GM12878 (cell line): ENCODE measurements around the gene WBP2NL. TPM values are rescaled to one million over a fixed set of nuclear protein-coding genes. Genes with fewer than 3 reads are reported as not detected.
"Not testable (repeated sequence)": the region's sequence is repeated elsewhere in the genome, so short reads cannot be mapped to it uniquely, and the experiment has no call there.

Experiments used
- ATAC-seq: fragments of 200-7000 bp; cut with Tn5 transposase; 3 replicates; pipeline ENCODE4 v1.9.1; 2020; ENCODE audit warnings: mild to moderate bottlenecking, moderate library complexity
- BruUV-seq: library from RNA; stranded (reverse); fragments of 400-500 nt; replicated peaks from 2 replicates; lab custom pipeline; 2021; lab: Mats Ljungman, UMichigan
- CTCF ChIA-PET: fragments of 300-600 bp; sonication (Branson Sonifier 250); formaldehyde crosslinking; extraction: SDS; loops from one replicate; lab custom pipeline; 2021; ENCODE audit warnings: inconsistent platforms; lab: Yijun Ruan, JAX
- POLR2A ChIA-PET: fragments of 350-600 bp; formaldehyde crosslinking; extraction: SDS; loops from one replicate; lab custom pipeline; 2021; ENCODE audit warnings: inconsistent platforms; lab: Charles Lee
- RAD21 ChIA-PET: fragments of 300-600 bp; sonication (Branson Sonifier 250); formaldehyde crosslinking; loops from one replicate; lab custom pipeline; 2023; ENCODE audit warnings: antibody characterized with exemption; ENCODE audit not compliant: unreplicated experiment; lab: Charles Lee
- SMC1A ChIA-PET: fragments of 300-600 bp; sonication (Branson Sonifier 250); formaldehyde crosslinking; loops from one replicate; lab custom pipeline; 2023; ENCODE audit not compliant: unreplicated experiment, uncharacterized antibody; lab: Charles Lee
- DNase-seq: peaks from one replicate; pipeline ENCODE4 v3.0.0-alpha.2; 2011; ENCODE audit warnings: low read depth, low spot score
- FAIRE-seq: peaks from 3 replicates; lab custom pipeline; 2011; peaks lifted over from hg19 to GRCh38; lab: Jason Lieb, UNC
- H2AFZ ChIP-seq: 2 replicates; pipeline ENCODE4 v1.6.0; 2011; ENCODE audit warnings: low read depth, low read length, control low read depth; ENCODE audit not compliant: control insufficient read depth
- H3K27ac ChIP-seq: 2 replicates; pipeline ENCODE4 v1.5.1; 2011; ENCODE audit warnings: control low read depth; ENCODE audit not compliant: control insufficient read depth, insufficient read depth
- H3K27me3 ChIP-seq, 2 experiments: replicated peaks in 1 of 2; 2 replicates each; pipeline versions ENCODE4 v1.6.0 to v1.6.1; 2011; ENCODE audit warnings: low read length in 1 of 2; ENCODE audit not compliant: control insufficient read depth in 2 of 2, insufficient read depth in 2 of 2
- H3K36me3 ChIP-seq, 2 experiments: 2 replicates each; pipeline ENCODE4 v1.5.1; 2011; ENCODE audit warnings: low read length in 1 of 2; ENCODE audit not compliant: control insufficient read depth in 2 of 2, insufficient read depth in 2 of 2
- H3K4me1 ChIP-seq: 2 replicates; pipeline ENCODE4 v1.6.1; 2011; ENCODE audit warnings: mild to moderate bottlenecking, low read length, moderate library complexity, mixed read lengths; ENCODE audit not compliant: control insufficient read depth, insufficient read depth
- H3K4me2 ChIP-seq: 2 replicates; pipeline ENCODE4 v1.6.0; 2011; ENCODE audit warnings: control low read depth; ENCODE audit not compliant: control insufficient read depth, insufficient read depth
- H3K4me3 ChIP-seq: fragments of 200-600 bp; sonication (generic); 2 replicates; pipeline ENCODE4 v1.5.1; 2016
- H3K79me2 ChIP-seq: 2 replicates; pipeline ENCODE4 v1.6.0; 2011; ENCODE audit warnings: low read length; ENCODE audit not compliant: control insufficient read depth, insufficient read depth
- H3K9ac ChIP-seq: 2 replicates; pipeline ENCODE4 v1.8.0; 2011; ENCODE audit warnings: low read length, control low read depth, mixed read lengths; ENCODE audit not compliant: control insufficient read depth, insufficient read depth
- H3K9me3 ChIP-seq: replicated peaks from 3 replicates; pipeline ENCODE4 v1.5.1; 2011; ENCODE audit warnings: mild to moderate bottlenecking, low read length; ENCODE audit not compliant: control insufficient read depth, insufficient read depth
- H4K20me1 ChIP-seq: 2 replicates; pipeline ENCODE4 v1.6.0; 2011; ENCODE audit not compliant: control insufficient read depth, insufficient read depth
- HDGF ChIP-seq: fragments of 450-650 bp; IDR thresholded peaks from 2 replicates; pipeline ENCODE4 v1.6.1; 2016; ENCODE audit warnings: antibody characterized with exemption
- MLLT1 ChIP-seq: fragments of 450-650 bp; IDR thresholded peaks from 2 replicates; pipeline ENCODE4 v1.6.1; 2016; ENCODE audit warnings: mild to moderate bottlenecking
- PKNOX1 ChIP-seq: fragments of 450-650 bp; IDR thresholded peaks from 2 replicates; pipeline ENCODE4 v1.6.1; 2016; ENCODE audit warnings: mild to moderate bottlenecking
- WGBS: methylation state at CpG from one replicate; pipeline ENCODE4 v1.1.6; 2016; ENCODE audit warnings: low lambda C conversion rate; ENCODE audit not compliant: insufficient replicate concordance, insufficient coverage; ENCODE audit errors: missing lambda C conversion rate; 5-methylcytosine and 5-hydroxymethylcytosine counted together
- in situ Hi-C: fragments of 300-500 bp; cut with MboI; formaldehyde crosslinking; loops from 9 replicates; pipeline ENCODE4 v1.14.3; 2018; ENCODE audit warnings: mixed read lengths
- intact Hi-C: fragments of 100-400 bp; cut with micrococcal nuclease; formaldehyde crosslinking; loops from one replicate; pipeline ENCODE4 v1.14.2; 2022; ENCODE audit not compliant: unreplicated experiment
- polyA plus RNA-seq, 11 experiments: library from polyadenylated mRNA; depleted of rRNA in 4 of 11; unstranded in 6 of 11; stranded (reverse) in 5 of 11; fragments of >200 nt; fragmentation: Nextera tagmentation in 4 of 11; fragmentation: Illumina TruSeq in 1 of 11; extraction: Ambion mirVana in 4 of 11; extraction: Trizol in 1 of 11; gene quantifications; 1 replicate in 1 of 11; 2 replicates in 10 of 11; pipeline versions ENCODE4 v1.2.1 to v1.2.3, GENCODE V29; 2011 to 2016; ENCODE audit warnings: inconsistent platforms in 2 of 11, missing spikeins in 2 of 11, low read depth in 1 of 11
- total RNA-seq, 4 experiments: library from RNA; depleted of rRNA in 3 of 4; stranded (reverse); fragments of >200 nt in 3 of 4; fragmentation: Illumina TruSeq in 1 of 4; extraction: Trizol in 1 of 4; gene quantifications; 2 replicates each; pipeline versions ENCODE4 v1.2.1 to v1.2.3, GENCODE V29; 2013 to 2021

Gene WBP2NL
- total and polyA plus RNA-seq, 10 of the 15 experiments (the other 5 are each of a cell fraction or from before 2014, with no cell fraction given), result 0.46 to 1.9 (median 1.3) TPM

- H2AFZ ChIP-seq, result peak overlapping the region; percentile 59; the same call in 1 of the 2 replicates
- H3K9me3 ChIP-seq, ATAC-seq, H4K20me1 ChIP-seq, H3K27me3 ChIP-seq, FAIRE-seq, H3K36me3 ChIP-seq, BruUV-seq, DNase-seq: not testable (repeated sequence)
- 86% methylated on average over 8 of the region's 8 CpGs for WGBS
- peak overlapping the region; percentile 53 for H3K4me2 ChIP-seq
- CTCF ChIA-PET, result interaction anchor here (0.7 to 4.2 kb wide), 8 partner anchors 9 to 252 kb away, joined by 3 to 27 read pairs (median 8); partner anchors contain the start of gene SREBF2
- H3K79me2 ChIP-seq, result peaks cover 31% of the 10 kb centered on the region
- TF ChIP-seq PKNOX1 (peak; percentile 29; the same call in 1 of the 2 replicates), HDGF (peak; percentile 46; the same call in 1 of the 2 replicates), MLLT1 (peak; percentile 94)
- RAD21 ChIA-PET, result interaction anchor here (0.8 to 7.9 kb wide), 10 partner anchors 11 to 496 kb away, joined by 3 to 115 read pairs (median 4); partner anchors contain the start of genes NDUFA6, SREBF2 and TNFRSF13C
- POLR2A ChIA-PET, result interaction anchor here (0.6 to 9.2 kb wide), 16 partner anchors 12 to 493 kb away, joined by 3 to 164 read pairs (median 4); partner anchors contain the start of genes CCDC134 and TNFRSF13C
- peak overlapping the region; percentile 71 for H3K9ac ChIP-seq
- SMC1A ChIA-PET, result interaction anchor here (1.0 to 4.3 kb wide), 10 partner anchors 8 to 202 kb away, joined by 3 to 31 read pairs (median 8); partner anchors contain the start of genes SREBF2 and TNFRSF13C
- in situ Hi-C loops (loop anchor here (5.0 kb wide), 1 partner anchor 117 kb away; the partner anchor contains the start of gene SREBF2), intact Hi-C loops (loop anchor here (5.0 kb wide), 1 partner anchor 488 kb away; no protein-coding TSS in a partner anchor)
- H3K4me1 ChIP-seq, result peaks cover 50% of the 10 kb centered on the region
- peak overlapping the region; percentile 35 for H3K4me3 ChIP-seq
- H3K27ac ChIP-seq, result peak overlapping the region; percentile 65
Observed at GRCh38 chr22:41948928-41949296, 49.7 kb upstream of the WBP2NL start.
